HG03558 (cell line): ENCODE measurements around the gene DMXL1.
"Not testable (repeated sequence)": the region's sequence is repeated elsewhere in the genome, so short reads cannot be mapped to it uniquely, and the experiment has no call there.

ENCODE experiments used
- ATAC-seq: cut with Tn5 transposase; IDR thresholded peaks from one replicate; pipeline ENCODE4 v1.9.1; 2021; ENCODE audit warnings: moderate number of reproducible peaks; ENCODE audit not compliant: unreplicated experiment; ENCODE audit errors: extremely low read depth

The DMXL1 gene

DNA sequence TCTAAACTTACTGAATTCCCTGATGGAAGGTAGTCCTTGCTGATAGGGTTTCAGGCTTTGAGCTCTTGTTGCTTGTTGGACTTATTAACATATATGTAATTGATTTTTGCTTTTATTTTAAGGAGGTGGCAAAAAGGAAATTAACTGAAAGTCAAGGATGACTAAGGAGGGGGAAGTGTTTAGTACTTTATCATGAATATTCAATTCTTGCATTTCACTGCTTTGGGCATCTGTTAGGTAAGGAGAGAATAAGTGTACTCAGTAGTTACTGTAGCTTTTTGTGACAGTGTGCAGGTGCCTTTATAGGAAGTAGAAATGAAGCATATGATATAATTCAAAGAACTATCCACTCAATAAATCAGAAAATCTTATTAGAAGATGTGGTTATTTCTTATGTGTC, 47.1 kb downstream of the DMXL1 start:
- ATAC-seq = no peak

DNA sequence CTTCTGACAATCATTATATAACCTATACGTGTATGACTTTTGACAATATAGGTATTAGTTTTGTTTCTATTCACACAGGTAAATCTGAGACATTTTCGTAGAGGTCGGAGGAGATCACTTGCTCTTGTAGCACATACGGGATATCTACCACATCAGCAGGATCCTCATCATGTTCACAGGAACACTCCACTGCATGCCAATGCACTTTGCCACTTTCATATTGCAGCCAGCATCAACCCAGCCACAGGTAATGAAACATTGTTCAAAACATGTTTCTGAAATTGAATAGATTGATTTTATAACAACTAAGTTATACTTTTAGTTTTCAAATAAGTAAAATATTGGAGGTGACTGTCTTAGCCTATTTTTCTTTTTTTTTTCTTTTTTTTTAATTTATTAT, 50.0 kb downstream of the DMXL1 start:
- no peak for ATAC-seq

DNA sequence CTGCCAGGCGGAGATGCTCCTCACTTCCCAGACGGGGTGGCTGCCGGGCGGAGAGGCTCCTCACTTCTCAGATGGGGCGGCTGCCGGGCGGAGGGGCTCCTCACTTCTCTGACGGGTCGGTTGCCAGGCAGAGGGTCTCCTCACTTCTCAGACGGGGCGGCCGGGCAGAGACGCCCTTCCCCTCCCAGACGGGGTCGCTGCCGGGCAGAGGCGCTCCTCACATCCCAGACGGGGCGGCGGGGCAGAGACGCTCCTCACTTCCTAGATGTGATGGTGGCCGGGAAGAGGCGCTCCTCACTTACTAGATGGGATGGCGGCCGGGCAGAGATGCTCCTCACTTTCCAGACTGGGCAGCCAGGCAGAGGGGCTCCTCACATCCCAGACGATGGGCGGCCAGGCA, 51.6 kb downstream of the DMXL1 start:
- not testable (repeated sequence) for ATAC-seq

DNA sequence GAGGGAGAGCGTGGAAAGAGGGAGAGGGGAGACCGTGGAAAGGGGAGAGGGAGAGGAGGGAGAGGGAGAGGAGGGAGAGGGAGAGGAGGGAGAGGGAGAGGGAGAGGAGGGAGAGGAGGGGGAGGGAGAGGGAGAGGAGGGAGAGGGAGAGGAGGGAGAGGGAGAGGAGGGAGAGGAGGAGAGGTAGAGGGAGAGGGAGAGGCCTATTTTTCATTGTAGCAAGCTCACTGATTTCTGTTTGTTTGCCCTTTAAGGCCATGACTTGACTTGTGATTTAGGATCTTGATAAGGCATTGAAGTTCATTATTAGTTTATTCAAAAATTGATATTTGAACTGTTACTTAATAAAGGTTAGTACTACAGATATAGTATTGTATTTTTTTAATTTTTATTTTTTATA, 52.4 kb downstream of the DMXL1 start:
- ATAC-seq = no peak

DNA sequence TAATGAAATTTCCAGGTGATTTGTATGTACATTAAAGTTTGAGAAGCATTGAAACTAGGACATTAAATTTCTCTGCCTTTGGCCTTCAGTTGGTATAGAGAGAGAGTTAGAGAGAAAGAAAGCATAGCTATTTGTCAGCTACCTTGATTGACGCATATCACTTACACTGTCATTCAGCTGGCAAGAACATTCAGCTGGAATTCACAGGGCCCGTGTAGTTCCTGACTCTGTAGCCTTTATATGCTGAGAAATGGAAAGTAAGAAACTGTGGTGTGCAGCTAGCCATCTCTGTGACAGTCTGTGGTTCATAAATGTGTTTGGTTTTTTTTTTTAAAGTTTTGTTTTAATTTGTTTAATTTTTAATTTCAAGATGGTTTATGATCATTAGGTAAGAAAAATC, 58.9 kb downstream of the DMXL1 start:
- no peak for ATAC-seq

DNA sequence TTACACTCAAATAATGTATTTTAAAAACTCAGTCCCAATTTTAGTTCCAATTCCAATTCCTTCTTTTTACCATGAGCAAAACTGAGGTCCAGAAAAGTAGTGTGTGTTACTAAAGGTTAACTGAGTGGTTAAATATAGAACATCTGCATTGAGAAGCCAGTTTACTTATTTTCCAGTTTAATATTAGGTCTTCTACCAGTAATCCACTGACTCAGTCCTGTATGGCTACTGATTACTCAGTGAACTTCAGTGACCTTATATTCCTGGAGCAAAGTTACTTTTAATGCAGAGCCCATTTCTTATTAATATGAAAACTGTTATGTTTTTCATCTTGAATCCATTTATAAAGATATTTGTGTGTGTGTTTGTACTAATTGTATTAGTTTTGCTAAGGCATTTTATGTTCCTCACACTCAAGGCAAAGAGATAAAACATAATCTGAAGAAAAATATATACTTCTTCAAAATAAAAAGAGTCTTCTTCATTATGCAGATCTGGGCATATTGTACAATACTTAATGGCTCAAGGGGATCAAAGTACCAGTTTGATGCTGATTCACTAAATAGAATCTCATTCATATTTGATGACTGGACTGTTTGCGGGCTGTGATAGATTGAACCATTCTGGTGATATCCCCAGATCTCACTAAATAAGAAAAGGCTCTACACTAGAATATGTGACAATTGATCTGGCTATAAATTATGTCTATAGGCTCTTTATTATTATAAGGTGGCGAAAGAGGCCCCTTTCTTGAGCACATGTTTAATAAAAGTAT, 60.8 kb downstream of the DMXL1 start:
- no peak for ATAC-seq

DNA sequence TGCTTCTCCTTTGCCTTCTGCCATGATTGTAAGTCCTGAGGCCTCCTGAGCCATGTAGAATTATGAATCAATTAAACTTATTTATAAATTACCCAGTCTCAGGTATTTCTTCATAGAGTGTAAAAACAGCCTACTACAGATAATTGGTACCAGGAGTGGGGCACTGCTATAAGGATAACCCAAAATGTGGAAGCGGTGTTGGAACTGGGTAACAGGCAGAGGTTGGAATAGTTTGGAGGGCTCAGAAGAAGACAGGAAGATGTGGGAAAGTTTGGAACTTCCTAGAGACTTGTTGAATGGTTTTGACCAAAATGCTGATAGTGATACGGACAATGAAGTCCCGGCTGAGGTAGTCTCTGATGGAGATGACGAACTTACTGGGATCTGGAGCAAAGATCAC, 64.9 kb downstream of the DMXL1 start:
- ATAC-seq = not testable (repeated sequence)

DNA sequence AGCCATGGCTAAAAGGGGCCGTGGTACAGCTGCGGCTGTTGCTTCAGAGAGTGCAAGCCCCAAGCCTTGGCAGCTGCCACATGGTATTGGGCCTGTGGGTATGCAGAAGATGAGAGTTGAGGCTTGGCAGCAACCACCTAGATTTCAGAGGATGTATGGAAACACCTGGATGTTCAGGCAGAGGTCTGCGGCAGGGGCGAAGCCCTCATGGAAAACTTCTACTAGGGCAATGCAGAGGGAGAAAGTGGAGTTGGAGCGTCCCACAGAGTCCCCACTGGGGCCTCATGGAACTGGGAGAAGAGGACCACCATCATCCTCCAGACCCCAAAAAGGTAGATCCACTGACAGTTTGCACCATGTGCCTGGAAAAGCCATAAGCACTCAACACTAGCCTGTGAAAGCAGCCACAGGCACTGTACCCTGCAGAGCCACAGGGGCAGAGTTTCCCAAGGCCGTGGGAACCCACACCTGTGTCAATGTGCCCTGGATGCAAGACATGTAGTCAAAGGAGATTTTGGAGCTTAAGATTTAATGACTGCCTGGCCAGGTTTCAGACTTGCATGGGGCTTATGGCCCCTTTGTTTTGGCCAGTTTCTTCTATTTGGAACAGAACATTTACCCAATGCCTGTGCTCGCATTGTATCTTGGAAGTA, 65.9 kb downstream of the DMXL1 start:
- no peak for ATAC-seq

DNA sequence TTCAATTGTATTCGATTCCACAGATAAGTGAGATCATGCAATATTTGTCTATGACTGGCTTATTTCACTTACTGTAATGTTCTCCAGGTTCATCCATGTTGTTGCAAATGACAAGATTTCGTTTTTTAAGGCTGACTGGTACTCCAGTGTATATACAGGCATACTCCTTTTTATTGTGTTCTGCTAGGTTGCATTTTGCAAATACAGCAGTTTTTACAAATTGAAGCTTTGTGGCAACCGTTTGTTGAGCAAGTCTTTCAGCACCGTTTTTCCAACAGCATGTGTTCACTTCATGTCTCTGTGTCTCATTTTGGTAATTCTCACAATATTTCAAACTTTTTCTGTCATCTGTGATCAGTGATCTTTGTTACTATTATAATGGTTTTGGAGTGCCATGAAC, 82.7 kb downstream of the DMXL1 start:
- ATAC-seq = no peak

DNA sequence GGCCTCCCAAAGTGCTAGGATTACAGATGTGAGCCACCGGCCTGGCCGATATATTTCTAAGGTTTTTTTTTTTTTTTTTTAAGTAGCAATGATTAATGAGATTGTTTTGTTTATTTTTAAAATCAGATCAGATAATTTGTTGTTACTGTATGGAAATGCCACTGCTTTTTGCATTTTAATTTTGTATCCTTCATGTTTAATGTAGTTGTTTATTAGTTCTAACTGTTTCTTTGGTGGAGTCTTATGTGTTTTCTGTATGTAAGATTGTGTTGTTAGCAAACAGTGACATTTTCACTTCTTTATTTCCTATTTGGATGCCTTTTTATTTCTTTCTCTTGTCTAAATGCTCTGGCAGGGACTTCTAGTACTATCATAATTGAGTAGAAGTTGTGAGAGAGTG, 87.3 kb downstream of the DMXL1 start:
- no peak for ATAC-seq

DNA sequence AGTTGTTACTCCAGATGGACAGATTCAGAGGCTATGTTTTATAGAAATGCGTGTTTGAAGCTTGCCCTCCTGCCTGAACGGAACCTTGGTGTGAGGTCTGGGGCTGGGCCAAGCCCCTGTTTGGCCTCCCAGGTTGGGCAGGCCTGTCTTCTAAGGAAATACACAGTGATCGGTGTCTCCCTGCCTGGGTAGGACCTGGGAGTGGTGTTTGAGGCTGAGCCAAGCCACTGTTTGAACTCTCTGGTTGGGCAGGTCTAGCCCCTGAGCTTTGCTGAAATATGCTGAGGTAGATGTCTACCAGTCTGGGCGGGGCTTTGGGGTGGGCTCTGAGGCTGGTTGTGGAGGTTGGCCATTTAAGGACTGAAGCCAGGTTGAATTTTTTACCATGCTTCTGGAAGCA, 90.5 kb downstream of the DMXL1 start:
- ATAC-seq = no peak

DNA sequence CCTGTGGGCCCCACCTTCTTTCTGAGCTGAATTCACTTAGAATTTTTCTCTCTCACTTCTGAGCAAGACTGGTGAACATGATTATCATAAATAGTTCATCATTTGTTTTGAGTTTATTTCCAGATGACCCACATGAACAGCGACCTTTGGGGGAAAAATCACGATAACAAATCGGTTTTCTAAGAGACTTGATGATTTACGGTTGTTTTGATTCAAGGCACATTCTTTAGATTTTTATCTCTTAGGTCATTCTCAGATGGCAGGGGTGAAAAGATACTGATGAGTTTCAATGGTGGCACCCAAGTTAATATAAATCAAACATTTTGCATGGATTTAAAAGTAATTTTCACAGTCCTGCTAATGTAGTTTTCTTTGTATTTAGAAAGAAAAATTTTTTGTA, 95.1 kb downstream of the DMXL1 start:
- ATAC-seq = no peak

DNA sequence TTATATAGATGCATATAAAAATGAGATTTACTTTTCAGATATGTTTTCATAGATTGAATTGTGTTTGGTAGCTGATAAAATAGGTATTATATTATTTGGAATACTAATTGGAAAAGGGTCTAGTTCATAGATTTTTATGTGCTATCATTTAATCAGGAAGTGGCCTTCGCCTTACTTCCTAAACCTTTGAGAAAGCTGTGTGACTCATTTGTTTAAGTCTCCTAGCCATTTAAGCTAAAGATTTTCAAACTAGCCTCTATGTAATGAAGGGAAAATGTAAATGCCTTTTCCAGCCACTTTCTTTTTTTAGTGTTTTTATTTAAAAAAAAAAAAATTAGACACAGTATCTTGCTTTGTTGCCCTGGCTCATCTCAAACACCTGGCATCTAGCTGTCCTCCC, 97.5 kb downstream of the DMXL1 start:
- ATAC-seq = no peak

DNA sequence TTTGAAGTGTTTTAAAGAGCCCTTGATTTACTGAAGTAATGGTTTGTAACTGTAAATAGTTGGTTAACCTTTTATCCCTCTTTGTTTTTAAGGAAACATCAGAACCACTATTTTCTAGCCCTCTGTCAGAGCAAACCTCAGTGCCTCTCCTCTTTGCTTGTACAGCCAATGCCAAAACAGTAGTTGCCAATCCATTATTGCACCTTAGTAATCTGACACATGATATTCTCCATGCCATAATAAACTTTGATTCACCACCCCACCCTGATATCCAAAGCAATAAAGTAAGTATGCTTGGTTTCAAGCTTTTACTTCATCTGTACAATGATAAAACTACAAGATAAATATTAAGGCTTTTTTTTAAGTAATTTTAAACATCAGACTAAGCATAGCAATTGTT, 100.8 kb downstream of the DMXL1 start:
- ATAC-seq = no peak

DNA sequence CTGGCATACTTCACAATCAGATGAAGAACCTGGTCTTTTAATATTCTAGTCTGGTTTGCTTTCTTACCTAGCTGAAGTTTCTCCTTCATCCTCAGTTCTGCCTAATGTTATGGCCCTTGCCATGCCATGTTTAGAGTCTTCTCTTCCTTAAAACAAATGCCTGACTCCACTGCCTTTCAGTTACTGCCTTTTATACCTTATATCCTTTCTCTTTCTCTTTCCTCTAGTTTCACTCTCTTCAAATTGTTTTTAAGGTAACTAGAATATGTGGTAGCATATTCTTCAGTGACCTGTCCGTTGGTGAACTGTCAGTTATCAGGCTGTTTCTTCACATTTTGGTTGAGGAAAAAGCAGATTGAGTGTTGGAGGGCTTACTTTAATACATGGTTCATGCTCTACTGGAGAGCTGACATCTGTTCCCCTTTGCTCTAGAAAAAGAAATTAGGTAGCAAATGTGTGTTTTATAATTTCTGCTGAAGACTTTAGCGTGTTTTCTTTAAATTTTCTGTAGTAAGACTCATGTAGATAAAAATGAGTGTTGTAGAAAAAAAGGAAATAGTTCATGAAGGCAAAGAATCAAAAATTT, 103.8 kb downstream of the DMXL1 start:
- ATAC-seq = no peak

DNA sequence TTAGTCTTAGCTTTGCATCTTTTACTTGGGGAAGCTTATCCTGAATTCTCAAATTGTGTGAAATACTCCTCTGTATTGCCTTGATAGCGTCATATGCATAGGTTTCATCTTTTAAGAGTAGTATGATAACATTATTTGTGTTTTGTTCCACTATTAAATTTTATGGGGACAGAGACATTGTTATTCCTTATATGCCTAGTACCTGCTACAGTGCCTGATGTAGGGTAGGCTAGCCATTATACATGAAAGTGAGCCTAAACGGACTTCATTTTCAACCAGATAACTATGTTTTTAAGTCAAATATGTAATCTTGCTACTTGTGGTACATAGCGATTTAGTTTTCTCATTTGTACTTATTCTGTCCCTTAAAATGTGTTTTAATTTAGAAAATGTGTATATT, 105.9 kb downstream of the DMXL1 start:
- no peak for ATAC-seq

DNA sequence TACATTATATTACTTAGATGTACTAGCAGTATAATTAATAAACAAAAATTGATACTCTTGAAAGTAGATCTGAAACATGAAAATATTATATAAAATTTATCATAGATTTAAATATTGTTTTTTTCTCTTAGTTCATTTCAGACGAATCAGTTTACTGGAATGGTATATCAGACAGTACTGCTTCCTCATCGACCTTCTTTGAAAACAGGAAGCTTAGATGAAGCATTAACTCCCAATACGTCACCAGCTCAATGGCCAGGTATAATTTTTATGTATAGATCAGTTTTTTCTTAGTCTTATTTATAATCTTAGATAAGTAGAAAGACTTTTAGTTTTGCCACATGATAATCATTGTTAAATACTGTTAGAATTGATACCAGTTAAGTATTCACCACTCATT, 106.3 kb downstream of the DMXL1 start:
- no peak for ATAC-seq

DNA sequence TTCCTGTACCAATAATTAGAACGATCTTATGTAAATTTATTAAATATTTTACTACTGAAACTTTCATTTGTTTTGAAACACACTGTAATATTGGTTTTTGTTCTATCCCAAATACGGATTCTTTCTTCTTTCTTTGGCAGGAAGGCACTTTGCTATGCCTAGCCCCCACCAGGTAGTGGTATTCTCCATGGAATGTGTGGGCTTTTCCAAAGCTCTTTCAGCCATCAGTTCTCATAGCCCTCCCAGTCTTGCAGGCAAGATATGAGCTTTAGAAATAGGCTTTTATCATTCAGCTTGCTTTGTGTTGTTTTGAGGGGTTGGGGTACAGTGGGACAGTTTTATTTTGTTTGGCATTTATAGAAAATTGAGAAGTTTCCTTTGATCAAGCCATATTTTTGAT, 107.5 kb downstream of the DMXL1 start:
- ATAC-seq = no peak

DNA sequence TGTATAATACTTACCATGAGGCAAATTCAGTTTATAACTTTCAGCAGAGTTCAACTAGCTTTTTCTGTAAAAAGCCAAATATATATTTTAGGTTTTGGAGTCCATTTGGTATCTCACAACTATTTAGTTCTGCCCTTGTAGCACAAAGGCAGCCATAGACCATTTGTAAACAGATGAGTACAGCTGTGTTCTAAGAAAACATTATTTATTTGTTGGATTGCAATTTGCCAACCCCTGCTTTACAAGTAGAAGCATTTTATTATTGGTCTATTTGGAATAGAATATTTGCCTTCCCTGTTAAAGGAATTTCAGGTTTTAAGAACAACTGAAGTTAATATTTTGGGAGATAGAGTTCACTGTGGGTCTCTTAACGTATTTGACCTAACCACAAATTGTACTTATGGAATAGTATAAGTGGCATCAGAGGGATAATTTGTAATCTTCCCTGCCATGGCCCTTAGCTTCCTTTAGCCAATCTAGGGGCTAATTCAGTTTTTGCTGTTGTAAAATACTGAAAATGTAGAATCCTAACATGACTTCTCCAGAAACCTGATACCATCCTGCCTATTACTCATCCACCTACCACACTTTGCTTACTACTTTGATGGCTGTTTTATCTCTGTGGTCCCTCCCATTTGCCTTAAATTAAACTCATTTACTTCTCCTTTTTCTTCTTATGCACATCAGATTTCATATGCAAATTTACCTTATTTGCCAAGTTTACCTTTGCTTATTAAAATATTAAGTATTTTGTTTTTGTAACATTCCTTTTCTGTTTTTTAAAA, 109.2 kb downstream of the DMXL1 start:
- no peak for ATAC-seq

DNA sequence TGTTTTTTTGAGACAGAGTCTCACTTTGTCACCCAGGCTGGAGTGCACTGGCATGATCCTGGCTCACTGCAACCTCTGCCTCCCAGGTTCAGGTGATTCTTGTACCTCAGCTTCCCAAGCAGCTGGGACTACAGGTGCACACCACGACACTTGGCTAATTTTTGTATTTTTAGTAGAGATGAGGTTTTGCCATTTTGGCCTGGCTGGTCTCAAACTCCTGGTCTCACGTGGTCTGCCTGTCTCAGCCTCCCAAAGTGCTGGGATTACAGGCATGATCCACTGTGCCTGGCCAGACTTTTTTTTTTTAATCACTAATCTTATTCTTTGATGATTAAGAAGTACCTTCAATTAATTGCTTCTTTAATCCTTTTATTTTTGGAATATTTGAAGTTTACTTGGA, 114.6 kb downstream of the DMXL1 start:
- not testable (repeated sequence) for ATAC-seq
